Measurements from ENCODE around the gene RILPL1.
"Not testable (repeated sequence)": the region's sequence is repeated elsewhere in the genome, so short reads cannot be mapped to it uniquely, and the experiment has no call there.

The RILPL1 gene

DNA sequence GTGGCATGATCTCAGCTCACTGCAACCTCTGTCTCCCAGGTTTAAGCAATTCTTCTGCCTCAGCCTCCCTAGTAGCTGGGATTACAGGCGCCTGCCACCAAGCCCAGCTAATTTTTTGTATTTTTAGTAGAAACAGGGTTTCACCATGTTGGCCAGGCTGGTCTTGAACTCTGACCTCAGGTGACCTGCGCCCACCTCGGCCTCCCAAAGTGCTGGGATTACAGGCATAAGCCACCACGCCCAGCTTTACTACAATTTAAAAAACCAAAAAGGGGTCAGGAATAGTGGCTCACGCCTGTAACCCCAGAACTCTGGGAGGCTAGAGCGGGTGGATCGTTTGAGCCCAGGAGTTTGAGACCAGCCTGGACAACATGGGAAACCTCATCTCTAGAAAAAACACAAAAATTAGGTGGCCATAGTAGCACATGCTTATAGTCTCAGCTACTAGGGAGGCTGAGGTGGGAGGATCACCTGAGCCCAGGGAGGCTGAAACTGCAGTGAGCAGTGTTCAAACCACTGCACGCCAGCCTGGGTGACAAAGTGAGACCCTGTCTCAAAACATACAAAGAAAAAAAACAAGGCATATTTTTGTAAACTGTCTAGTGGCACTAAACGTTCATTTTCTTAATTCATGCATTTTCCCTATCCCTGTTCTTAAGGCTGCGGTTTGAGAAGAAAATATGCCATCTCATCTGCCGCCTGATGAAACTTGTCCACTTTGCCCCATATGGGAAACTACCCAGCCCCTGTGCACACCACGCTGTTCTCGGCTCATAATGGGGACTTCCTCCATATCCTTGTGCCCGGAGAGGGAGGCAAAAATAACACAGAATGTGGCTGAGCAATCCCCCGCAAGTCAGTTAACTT lies 101.3 kb downstream of the RILPL1 start:
- H3K4me3 Mint-ChIP-seq: peak overlapping the region; percentile 72
- peaks cover 51% of the 10 kb centered on the region for H3K36me3 Mint-ChIP-seq (ENCODE audit: low read depth)
- H3K9me3 Mint-ChIP-seq, H3K27me3 Mint-ChIP-seq: not testable (repeated sequence)
- peaks cover 54% of the 10 kb centered on the region for H3K4me1 Mint-ChIP-seq (ENCODE audit: low read depth)
- H3K27ac Mint-ChIP-seq: peak overlapping the region; percentile 92
- intact Hi-C loops (cut with micrococcal nuclease): loop anchor here (10.0 kb wide), 1 partner anchor 67 kb away; the partner anchor contains the start of gene SBNO1

DNA sequence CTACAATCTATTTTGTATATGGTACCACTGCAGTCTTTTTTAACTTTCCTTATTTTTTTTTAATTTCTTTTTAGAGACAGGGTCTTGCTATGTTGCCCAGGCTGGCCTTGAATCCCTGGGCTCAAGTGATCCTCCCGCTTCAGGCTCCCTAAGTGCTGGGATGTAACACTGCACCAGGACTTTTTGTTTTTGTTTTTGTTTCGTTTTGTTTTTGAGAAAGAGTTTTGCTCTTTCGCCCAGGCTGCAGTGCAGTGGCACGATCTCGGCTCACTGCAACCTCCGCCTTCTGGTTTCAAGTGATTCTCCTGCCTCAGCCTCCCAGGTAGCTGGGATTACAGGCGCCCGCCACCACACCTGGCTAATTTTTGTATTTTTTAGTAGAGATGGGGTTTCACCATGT lies 104.4 kb downstream of the RILPL1 start:
- intact Hi-C loops (cut with micrococcal nuclease): loop anchor here (5.0 kb wide), 1 partner anchor 33 kb away; no protein-coding TSS in a partner anchor
- peaks cover 66% of the 10 kb centered on the region for H3K36me3 Mint-ChIP-seq (ENCODE audit: low read depth)
- not testable (repeated sequence) for H3K27me3 Mint-ChIP-seq, H3K4me3 Mint-ChIP-seq, H3K9me3 Mint-ChIP-seq
- peak overlapping the region; percentile 46 for H3K27ac Mint-ChIP-seq
- peaks cover 25% of the 10 kb centered on the region for H3K4me1 Mint-ChIP-seq (ENCODE audit: low read depth)

DNA sequence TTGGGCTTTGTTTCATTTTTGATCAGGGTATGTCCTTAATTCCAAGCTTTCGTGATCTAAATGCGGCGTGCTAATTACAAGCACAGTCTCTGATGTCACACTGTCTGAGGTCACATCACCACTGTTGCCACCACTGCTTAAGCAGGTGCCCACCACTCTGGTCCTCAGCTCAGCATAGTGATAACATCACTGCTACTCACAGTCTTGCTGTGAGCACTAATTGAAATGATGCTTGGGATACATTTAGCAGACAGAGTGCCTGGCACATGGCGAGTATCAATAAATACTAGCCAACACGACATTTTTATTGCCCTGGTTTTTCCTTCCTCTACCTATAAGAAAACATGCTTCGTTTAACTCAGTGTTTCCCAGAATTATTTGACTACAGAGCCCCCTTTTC lies 104.9 kb downstream of the RILPL1 start:
- Mint-ChIP-seq H3K36me3 (ENCODE audit: low read depth) (peaks cover 71% of the 10 kb centered on the region), H3K4me3 (no peak overlapping the region), H3K4me1 (ENCODE audit: low read depth) (peaks cover 20% of the 10 kb centered on the region), H3K27ac (peak overlapping the region; percentile 46), H3K27me3 (no peaks in the 10 kb centered on the region), H3K9me3 (no peaks in the 10 kb centered on the region)
- intact Hi-C loops (cut with micrococcal nuclease): loop anchor here (5.0 kb wide), 1 partner anchor 34 kb away; no protein-coding TSS in a partner anchor

DNA sequence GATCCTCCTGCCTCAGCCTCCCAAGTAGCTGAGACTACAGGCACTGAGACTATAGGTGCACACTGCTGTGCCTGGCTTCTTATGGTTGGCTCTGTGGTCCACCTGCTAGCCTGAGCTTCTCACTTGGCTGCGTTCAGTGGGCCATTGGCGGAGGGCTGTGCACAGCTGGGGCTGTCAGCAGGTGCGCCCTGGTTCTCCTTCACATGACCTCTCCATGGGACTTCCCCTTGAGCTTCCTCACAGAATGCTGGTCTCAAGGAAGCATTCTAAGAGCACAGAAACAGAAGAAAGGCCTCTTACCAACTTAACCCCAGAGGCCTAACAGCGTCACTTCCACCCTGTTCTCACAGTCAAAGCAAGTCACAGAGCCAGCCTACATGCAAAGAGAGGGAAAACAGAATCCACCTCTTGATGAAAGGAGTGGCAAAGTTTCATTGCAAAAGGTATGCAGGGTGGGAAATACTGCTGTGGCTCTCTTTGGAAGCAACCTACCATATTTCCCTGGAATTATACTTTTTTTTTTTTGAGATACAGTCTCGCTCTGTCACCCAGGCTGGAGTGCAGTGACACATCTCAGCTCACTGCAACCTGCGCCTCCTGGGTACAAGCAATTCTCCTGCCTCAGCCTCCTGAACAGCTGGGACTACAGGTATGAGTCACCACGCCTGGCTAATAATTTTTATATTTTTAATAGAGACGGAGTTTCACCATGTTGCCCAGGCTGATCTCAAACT lies 106.3 kb downstream of the RILPL1 start:
- peaks cover 85% of the 10 kb centered on the region for H3K36me3 Mint-ChIP-seq (ENCODE audit: low read depth)
- H3K9me3 Mint-ChIP-seq: no peaks in the 10 kb centered on the region
- H3K4me1 Mint-ChIP-seq (ENCODE audit: low read depth): peaks cover 7% of the 10 kb centered on the region
- no peak overlapping the region for H3K27ac Mint-ChIP-seq
- no peaks in the 10 kb centered on the region for H3K27me3 Mint-ChIP-seq
- no peak overlapping the region for H3K4me3 Mint-ChIP-seq
- intact Hi-C loops (cut with micrococcal nuclease): loop anchor here (5.0 kb wide), 1 partner anchor 35 kb away; no protein-coding TSS in a partner anchor

DNA sequence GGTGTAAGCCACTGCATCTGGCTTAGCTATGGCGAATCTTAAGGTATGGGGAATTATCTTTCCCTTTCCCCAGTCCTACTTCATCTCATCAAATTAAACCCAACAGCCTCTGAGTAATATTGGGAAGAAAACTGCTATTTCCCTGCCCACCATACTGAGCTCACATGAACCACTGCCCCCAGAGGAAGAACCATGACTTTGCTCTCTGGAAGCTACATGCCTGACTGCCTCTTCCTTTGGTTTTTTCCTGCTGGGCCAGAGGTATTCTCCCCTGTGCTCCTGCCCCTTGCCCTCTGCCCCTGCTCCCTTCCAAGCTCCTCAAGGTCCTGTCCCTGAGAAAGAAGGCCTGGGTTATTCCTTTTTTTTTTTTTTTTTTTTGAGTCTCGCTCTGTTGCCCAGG lies 112.2 kb downstream of the RILPL1 start:
- Mint-ChIP-seq H3K36me3 (ENCODE audit: low read depth) (peaks cover 93% of the 10 kb centered on the region), H3K9me3 (no peaks in the 10 kb centered on the region), H3K4me3 (no peak overlapping the region), H3K27me3 (no peaks in the 10 kb centered on the region), H3K27ac (peak overlapping the region; percentile 47), H3K4me1 (ENCODE audit: low read depth) (no peaks in the 10 kb centered on the region)
- intact Hi-C loops (cut with micrococcal nuclease): no loop called here

All from dendritic cell treated with granulocyte-macrophage colony-stimulating factor and Interleukin-4, amounts not matched to agents 40 ng/mL and 50 ng/mL, for 4 days (primary cell).